GM18861 (cell line): ENCODE measurements around the gene HSD17B3.
"Not testable (repeated sequence)": the region's sequence is repeated elsewhere in the genome, so short reads cannot be mapped to it uniquely, and the experiment has no call there.

Experiments
- ATAC-seq: cut with Tn5 transposase; IDR thresholded peaks from one replicate; pipeline ENCODE4 v1.9.1; 2021; ENCODE audit not compliant: unreplicated experiment

The HSD17B3 gene

GRCh38 chr9:96236854-96237550 is 65.0 kb downstream of the HSD17B3 start:
- no peak for ATAC-seq

GRCh38 chr9:96236337-96236736 is 65.6 kb downstream of the HSD17B3 start:
- not testable (repeated sequence) for ATAC-seq

- ATAC-seq: no peak
These were observed 69.3 kb downstream of the HSD17B3 start for GRCh38 chr9:96232539-96233241.

GRCh38 chr9:96232164-96232538 is 69.8 kb downstream of the HSD17B3 start:
- ATAC-seq: no peak

GRCh38 chr9:96230002-96230401 is 72.0 kb downstream of the HSD17B3 start:
- ATAC-seq: no peak

- no peak for ATAC-seq
These were observed 79.8 kb downstream of the HSD17B3 start for GRCh38 chr9:96222132-96222531.

- ATAC-seq: no peak
These were observed 82.1 kb downstream of the HSD17B3 start for GRCh38 chr9:96219900-96220257.

GRCh38 chr9:96219026-96219899 is 82.7 kb downstream of the HSD17B3 start:
- ATAC-seq: no peak

GRCh38 chr9:96217754-96218693 is 84.0 kb downstream of the HSD17B3 start:
- ATAC-seq: peak; percentile 54

GRCh38 chr9:96217294-96217707 is 84.7 kb downstream of the HSD17B3 start:
- no peak for ATAC-seq

GRCh38 chr9:96216583-96216982 is 85.4 kb downstream of the HSD17B3 start:
- ATAC-seq: no peak

GRCh38 chr9:96215841-96216240 is 86.1 kb downstream of the HSD17B3 start:
- no peak for ATAC-seq

GRCh38 chr9:96214635-96215034 is 87.3 kb downstream of the HSD17B3 start:
- no peak for ATAC-seq

GRCh38 chr9:96209407-96210271 is 92.3 kb downstream of the HSD17B3 start:
- ATAC-seq: no peak

GRCh38 chr9:96206156-96206751 is 95.7 kb downstream of the HSD17B3 start:
- no peak for ATAC-seq

- ATAC-seq: no peak
These were observed 97.1 kb downstream of the HSD17B3 start for GRCh38 chr9:96204853-96205252.

GRCh38 chr9:96203867-96204501 is 98.0 kb downstream of the HSD17B3 start:
- no peak for ATAC-seq

GRCh38 chr9:96202971-96203780 is 98.8 kb downstream of the HSD17B3 start:
- ATAC-seq: no peak
